Measurements from ENCODE around the gene CLIC4.

GRCh38 chr1:24841593-24841992, 96.3 kb downstream of the CLIC4 start:
- no peak for TF ChIP-seq EZH2phosphoT487 (IDR thresholded peaks at IDR 0.05; ENCODE audit: low read depth)
- no peak for TF ChIP-seq CTCF (IDR thresholded peaks at IDR 0.05; ENCODE audit: low read depth, low read length)

All from OCI-LY3 (cell line).